ENCODE measurements around the gene TTC16. TPM values are rescaled to one million over a fixed set of nuclear protein-coding genes. Genes with fewer than 3 reads are reported as not detected.

TTC16 gene
- polyA plus RNA-seq, 4 donors = 0.01 to 0.03 TPM; not detected in 2

Other genes with a start within 250 kb of the TTC16 start
- 10 to 100 TPM in 2 of 4 donors, 1 to 10 TPM in 1, under 1 TPM in 1; 0.89 to 16.4 (median 8.1) TPM for gene STXBP1, start 103.8 kb upstream of the TTC16 start, polyA plus RNA-seq
- gene CFAP157, start 9.1 kb upstream of the TTC16 start, polyA plus RNA-seq = under 1 TPM in 2 of 4 donors, not detected in 2; 0.12 to 0.84 TPM
- gene PTRH1, start 416 bp upstream of the TTC16 start, polyA plus RNA-seq = 10 to 100 TPM in 2 of 4 donors, 1 to 10 TPM in 2; 3.4 to 16.8 (median 10.9) TPM
- 10 to 100 TPM; 13.2 to 24.0 (median 21.1) TPM for gene TOR2A, start 19.2 kb downstream of the TTC16 start, polyA plus RNA-seq
- 10 to 100 TPM in 1 of 4 donors, 1 to 10 TPM in 2, under 1 TPM in 1; 0.67 to 12.6 (median 4.4) TPM for gene SH2D3C, start 62.6 kb downstream of the TTC16 start, polyA plus RNA-seq
- 10 to 100 TPM; 34.0 to 47.2 (median 34.6) TPM for gene CDK9, start 70.0 kb downstream of the TTC16 start, polyA plus RNA-seq
- 10 to 100 TPM; 24.4 to 45.8 (median 30.6) TPM for gene FPGS, start 86.8 kb downstream of the TTC16 start, polyA plus RNA-seq
- gene ENG, start 138.6 kb downstream of the TTC16 start, polyA plus RNA-seq = 10 to 100 TPM in 2 of 4 donors, 1 to 10 TPM in 2; 3.1 to 84.0 (median 11.8) TPM
- 10 to 100 TPM; 11.6 to 60.6 (median 51.7) TPM for gene AK1, start 161.6 kb downstream of the TTC16 start, polyA plus RNA-seq
- 10 to 100 TPM in 2 of 4 donors, 1 to 10 TPM in 2; 2.2 to 31.8 (median 11.8) TPM for gene ST6GALNAC6, start 183.5 kb downstream of the TTC16 start, polyA plus RNA-seq
- 10 to 100 TPM in 3 of 4 donors, 1 to 10 TPM in 1; 9.1 to 34.7 (median 22.5) TPM for gene ST6GALNAC4, start 201.0 kb downstream of the TTC16 start, polyA plus RNA-seq
- gene PIP5KL1, start 214.7 kb downstream of the TTC16 start, polyA plus RNA-seq = under 1 TPM in 3 of 4 donors, not detected in 1; 0.40 to 0.81 (median 0.60) TPM
- 10 to 100 TPM; 23.2 to 46.0 (median 35.4) TPM for gene DPM2, start 221.8 kb downstream of the TTC16 start, polyA plus RNA-seq